ENCODE measurements around the gene MATR3. TPM values are rescaled to one million over a fixed set of nuclear protein-coding genes. Genes with fewer than 3 reads are reported as not detected.
"Not testable (repeated sequence)": the region's sequence is repeated elsewhere in the genome, so short reads cannot be mapped to it uniquely, and the experiment has no call there.

The MATR3 gene
- total RNA-seq, 1 donor = 274 TPM

DNA sequence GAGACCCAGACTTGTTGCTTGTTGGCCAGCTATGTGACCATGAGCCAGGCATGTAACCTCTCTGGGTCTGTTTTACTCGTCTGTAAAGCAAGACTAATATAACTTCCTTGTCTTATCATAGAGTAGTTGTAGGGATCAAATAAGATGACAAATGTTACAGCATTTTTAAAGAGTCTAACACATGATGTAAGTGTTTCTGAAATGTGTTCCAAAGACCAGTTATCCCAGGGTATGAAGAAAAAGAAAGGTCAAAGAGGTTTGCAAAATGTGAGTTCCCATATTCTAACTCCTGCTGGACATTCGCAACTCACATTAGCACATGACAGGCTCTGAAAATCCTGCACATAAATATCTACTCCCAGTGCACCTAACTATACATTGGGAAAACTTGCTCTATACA lies 28.5 kb upstream of the MATR3 start:
- DNase-seq (ENCODE audit: low read depth) = no peak
- H3K4me3 ChIP-seq (ENCODE audit: low read depth, low read length) = no peak overlapping the region
- TF ChIP-seq, protein P1, sequence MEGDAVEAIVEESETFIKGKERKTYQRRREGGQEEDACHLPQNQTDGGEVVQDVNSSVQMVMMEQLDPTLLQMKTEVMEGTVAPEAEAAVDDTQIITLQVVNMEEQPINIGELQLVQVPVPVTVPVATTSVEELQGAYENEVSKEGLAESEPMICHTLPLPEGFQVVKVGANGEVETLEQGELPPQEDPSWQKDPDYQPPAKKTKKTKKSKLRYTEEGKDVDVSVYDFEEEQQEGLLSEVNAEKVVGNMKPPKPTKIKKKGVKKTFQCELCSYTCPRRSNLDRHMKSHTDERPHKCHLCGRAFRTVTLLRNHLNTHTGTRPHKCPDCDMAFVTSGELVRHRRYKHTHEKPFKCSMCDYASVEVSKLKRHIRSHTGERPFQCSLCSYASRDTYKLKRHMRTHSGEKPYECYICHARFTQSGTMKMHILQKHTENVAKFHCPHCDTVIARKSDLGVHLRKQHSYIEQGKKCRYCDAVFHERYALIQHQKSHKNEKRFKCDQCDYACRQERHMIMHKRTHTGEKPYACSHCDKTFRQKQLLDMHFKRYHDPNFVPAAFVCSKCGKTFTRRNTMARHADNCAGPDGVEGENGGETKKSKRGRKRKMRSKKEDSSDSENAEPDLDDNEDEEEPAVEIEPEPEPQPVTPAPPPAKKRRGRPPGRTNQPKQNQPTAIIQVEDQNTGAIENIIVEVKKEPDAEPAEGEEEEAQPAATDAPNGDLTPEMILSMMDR (IDR thresholded peaks at IDR 0.05; ENCODE audit: insufficient read depth, low read length) = no peak

DNA sequence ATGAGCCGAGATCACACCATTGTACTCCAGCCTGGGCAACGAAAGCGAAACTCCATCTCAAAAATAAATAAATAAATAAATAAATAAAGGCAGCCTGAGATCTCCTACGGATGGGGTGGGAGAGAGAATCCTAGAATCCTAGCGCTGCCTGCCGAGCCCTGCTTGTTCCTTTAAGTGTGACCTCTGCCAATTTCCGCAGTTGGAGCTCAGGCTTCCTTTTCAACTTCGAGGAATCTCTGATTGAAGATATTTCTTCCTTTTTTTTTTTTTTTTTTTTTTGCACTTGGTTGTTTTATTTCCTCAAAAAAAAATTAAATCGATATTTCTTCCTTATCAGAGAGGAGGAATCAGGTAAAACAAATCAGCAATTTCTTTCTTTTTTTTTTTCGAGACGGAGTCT lies 27.3 kb upstream of the MATR3 start:
- no peak overlapping the region for H3K4me3 ChIP-seq (ENCODE audit: low read depth, low read length)
- TF ChIP-seq, protein P1 (IDR thresholded peaks at IDR 0.05; ENCODE audit: insufficient read depth, low read length) = no peak
- DNase-seq (ENCODE audit: low read depth) = no peak

DNA sequence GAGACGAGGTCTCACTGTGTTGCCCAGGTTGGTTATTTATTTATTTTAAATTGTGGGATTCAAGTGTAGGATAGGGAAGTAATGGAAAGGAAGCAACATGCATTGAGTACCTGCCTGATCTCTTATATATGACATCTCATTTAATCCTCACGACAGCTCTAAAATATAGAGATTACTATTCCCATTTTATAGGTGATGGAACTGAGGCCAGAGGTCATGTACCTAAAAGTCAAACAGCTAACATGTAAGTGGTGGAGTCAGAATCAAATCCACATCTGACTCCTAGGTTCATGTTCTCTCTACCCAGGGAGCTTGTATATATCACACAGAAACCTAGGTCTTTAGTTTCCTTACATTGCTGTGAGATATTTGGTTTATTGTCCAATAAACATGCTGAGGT lies 26.1 kb upstream of the MATR3 start:
- TF ChIP-seq, protein P1 (IDR thresholded peaks at IDR 0.05; ENCODE audit: insufficient read depth, low read length) = no peak
- H3K4me3 ChIP-seq (ENCODE audit: low read depth, low read length) = no peak overlapping the region
- DNase-seq (ENCODE audit: low read depth) = no peak

DNA sequence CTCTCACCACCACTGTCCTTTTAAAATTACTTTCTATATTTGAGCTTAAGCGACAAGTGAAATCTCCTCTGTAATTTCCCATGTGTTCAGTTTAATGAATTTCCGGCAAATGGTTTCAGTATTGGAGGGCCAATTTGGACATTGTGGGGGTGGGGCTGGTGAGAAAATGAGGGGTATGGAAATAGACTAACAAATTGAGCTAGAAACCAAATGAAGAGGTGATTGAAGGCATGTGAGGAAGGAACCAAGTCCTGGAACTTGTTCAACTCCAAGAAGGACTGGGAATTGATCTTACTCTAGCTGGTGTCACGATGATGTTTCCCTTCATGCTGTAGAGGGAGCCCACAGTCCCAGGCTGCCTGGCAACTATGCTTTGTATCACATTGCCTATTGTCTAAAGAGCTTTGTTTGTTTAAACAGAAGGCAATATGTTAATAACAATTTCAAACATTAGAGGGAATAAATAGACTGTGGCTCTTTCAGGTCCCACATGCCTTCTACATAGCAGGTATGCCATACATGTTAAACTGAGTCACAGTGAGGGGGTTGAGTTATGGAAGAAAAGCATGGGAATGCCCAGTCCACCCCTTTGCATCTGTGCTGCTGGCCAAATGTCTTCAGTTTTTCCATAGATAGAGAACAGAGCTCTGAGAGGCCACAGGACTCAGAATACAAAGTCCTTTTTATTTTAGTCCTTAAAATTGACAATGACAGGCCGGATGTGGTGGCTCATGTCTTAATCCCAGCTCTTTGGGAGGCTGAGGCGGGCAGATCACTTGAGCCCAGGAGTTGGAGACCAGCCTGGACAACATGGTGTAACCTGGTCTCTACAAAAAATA lies 25.0 kb upstream of the MATR3 start:
- DNase-seq (ENCODE audit: low read depth) = no peak
- TF ChIP-seq, protein P1 (IDR thresholded peaks at IDR 0.05; ENCODE audit: insufficient read depth, low read length) = no peak
- H3K4me3 ChIP-seq (ENCODE audit: low read depth, low read length) = no peak overlapping the region

DNA sequence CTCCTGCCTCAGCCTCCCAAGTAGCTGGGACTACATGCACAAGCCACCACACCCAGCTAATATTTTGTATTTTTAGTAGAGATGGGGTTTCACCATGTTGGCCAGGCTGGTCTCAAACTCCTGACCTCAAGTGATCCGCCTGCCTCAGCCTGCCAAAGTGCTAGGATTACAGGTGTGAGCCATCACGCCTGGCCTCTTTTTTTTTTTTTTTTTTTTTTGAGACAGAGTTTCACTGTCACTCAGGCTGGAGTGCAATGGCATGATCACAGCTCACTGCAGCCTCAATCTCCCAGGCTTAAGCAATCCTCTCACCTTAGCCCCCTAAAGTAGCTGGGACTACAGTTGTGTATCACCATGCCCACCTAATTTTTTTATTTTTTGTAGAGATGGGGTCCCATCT lies 22.8 kb upstream of the MATR3 start:
- DNase-seq (ENCODE audit: low read depth); H3K4me3 ChIP-seq (ENCODE audit: low read depth, low read length): not testable (repeated sequence)

DNA sequence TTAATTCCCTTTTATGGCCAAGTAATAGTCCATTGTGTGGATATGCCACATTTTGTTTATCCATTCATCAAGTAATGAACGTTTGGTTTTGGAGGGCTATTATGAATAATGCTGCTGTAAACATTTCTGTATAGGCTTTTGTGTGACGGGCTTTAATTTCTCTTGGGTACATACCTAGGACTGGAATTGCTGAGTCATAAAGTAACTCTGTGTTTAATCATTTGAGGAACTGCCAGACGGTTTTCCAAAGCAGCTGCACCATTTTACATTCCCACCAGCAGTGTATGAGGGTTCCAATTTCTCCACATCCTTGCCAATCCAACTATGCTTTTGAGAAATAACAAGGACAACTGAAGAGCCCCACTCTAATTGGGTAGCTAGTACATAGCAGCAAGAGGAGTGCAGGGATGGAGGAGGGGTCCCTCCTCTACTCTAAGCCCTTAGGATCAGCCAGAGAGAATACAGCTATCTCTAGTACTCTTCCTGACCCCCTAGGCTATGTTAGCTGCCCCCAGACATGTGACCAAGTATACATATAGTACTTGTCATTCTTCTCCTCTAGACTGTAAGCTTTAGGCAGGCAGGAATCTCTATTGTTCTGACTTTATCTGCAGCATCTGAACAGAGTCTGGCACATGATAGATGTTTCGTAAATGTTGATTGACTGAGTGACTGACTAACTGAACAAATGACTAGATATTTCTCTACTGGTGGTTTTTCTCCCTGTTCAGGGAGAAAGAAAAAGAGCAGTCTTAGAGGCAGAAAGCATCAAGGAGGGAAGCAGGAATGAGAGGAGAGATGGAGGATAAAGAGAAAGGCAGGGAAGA lies 22.1 kb upstream of the MATR3 start:
- peak; percentile 94 for DNase-seq (ENCODE audit: low read depth)
- no peak overlapping the region for H3K4me3 ChIP-seq (ENCODE audit: low read depth, low read length)
- TF ChIP-seq, protein P1 (IDR thresholded peaks at IDR 0.05; ENCODE audit: insufficient read depth, low read length) = peak; percentile 10

All from fibroblast of the aortic adventitia (primary cell).